GM12878 (cell line): ENCODE measurements around the gene UST.

Experiments
- FOXK2 ChIP-seq: fragments of 450-650 bp; IDR thresholded peaks from 2 replicates; pipeline ENCODE4 v1.6.1; 2017; ENCODE audit warnings: mild to moderate bottlenecking, moderate library complexity
- JUND ChIP-seq: IDR thresholded peaks from 2 replicates; pipeline ENCODE4 v1.6.1; 2012; ENCODE audit warnings: low read depth, mild to moderate bottlenecking, low read length, improper control_type of control experiment, moderate library complexity
- MEF2A ChIP-seq: IDR thresholded peaks from 2 replicates; pipeline ENCODE4 v1.6.1; 2011; ENCODE audit warnings: low read depth, mild to moderate bottlenecking, low read length, moderate library complexity; ENCODE audit not compliant: insufficient read depth
- POLR2AphosphoS5 ChIP-seq: IDR thresholded peaks from 2 replicates; pipeline ENCODE4 v1.6.1; 2011; ENCODE audit warnings: mild to moderate bottlenecking, low read length, inconsistent platforms
- RAD21 ChIP-seq: IDR thresholded peaks from 2 replicates; pipeline ENCODE4 v1.6.1; 2011; ENCODE audit warnings: mild to moderate bottlenecking, low read depth, low read length, moderate library complexity; ENCODE audit not compliant: insufficient read depth
- ZNF24 ChIP-seq: fragments of 450-650 bp; IDR thresholded peaks from 2 replicates; pipeline ENCODE4 v1.6.1; 2017; ENCODE audit warnings: antibody characterized with exemption, mild to moderate bottlenecking
- ZSCAN29 ChIP-seq: fragments of 450-650 bp; IDR thresholded peaks from 2 replicates; pipeline ENCODE4 v1.6.1; 2017; ENCODE audit warnings: mild to moderate bottlenecking, moderate library complexity
- TF ChIP-seq, protein P1 (sequence below), 3 experiments: IDR thresholded peaks in 2 of 3; conservative IDR thresholded peaks in 1 of 3; 2 replicates each; pipeline ENCODE4 v1.5.1; 2011; ENCODE audit warnings: low read depth in 3 of 3, low read length in 3 of 3, mild to moderate bottlenecking in 3 of 3, control low read depth in 2 of 3, moderate library complexity in 2 of 3, inconsistent platforms in 1 of 3, mixed read lengths in 1 of 3; ENCODE audit not compliant: control insufficient read depth in 2 of 3, insufficient read depth in 1 of 3; ENCODE audit errors: extremely low read depth in 1 of 3
- TF ChIP-seq, protein P2 (sequence below): fragments of 450-650 bp; IDR thresholded peaks from 2 replicates; pipeline ENCODE4 v1.6.1; 2017; ENCODE audit warnings: mild to moderate bottlenecking, moderate library complexity
- TF ChIP-seq, protein P3 (sequence below): fragments of 450-650 bp; IDR thresholded peaks from 2 replicates; pipeline ENCODE4 v1.6.1; 2017; ENCODE audit warnings: mild to moderate bottlenecking, low read depth, inconsistent platforms; ENCODE audit not compliant: poor library complexity, severe bottlenecking
- TF ChIP-seq, protein P4 (sequence below): fragments of 450-650 bp; IDR thresholded peaks from 2 replicates; pipeline ENCODE4 v1.6.1; 2016; ENCODE audit warnings: mild to moderate bottlenecking

DNA sequence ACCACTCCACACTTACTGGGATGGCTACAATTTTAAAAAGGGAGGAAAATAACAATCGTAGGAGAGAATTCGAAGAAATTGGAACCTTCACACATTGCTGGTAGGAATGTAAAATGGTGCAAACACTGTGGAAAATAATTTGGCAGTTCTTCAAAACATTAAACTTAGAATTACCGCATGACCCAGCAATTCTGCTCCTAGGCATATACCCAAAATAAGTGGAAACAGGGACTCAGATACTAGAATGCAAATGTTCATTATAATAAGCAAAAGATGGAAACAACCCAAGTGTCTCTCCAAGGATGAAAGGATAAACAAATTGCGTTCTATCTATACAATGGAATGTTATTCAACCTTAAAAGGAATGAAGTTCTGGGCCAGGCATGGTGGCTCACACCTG lies 325.2 kb downstream of the UST start:
- TF ChIP-seq, protein P1, sequence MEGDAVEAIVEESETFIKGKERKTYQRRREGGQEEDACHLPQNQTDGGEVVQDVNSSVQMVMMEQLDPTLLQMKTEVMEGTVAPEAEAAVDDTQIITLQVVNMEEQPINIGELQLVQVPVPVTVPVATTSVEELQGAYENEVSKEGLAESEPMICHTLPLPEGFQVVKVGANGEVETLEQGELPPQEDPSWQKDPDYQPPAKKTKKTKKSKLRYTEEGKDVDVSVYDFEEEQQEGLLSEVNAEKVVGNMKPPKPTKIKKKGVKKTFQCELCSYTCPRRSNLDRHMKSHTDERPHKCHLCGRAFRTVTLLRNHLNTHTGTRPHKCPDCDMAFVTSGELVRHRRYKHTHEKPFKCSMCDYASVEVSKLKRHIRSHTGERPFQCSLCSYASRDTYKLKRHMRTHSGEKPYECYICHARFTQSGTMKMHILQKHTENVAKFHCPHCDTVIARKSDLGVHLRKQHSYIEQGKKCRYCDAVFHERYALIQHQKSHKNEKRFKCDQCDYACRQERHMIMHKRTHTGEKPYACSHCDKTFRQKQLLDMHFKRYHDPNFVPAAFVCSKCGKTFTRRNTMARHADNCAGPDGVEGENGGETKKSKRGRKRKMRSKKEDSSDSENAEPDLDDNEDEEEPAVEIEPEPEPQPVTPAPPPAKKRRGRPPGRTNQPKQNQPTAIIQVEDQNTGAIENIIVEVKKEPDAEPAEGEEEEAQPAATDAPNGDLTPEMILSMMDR (IDR thresholded peaks at IDR 0.05 in 2 of 3, conservative IDR thresholded peaks at IDR 0.05 in 1 of 3; ENCODE audit: control insufficient read depth in 2 of 3, extremely low read depth in 1 of 3, insufficient read depth in 1 of 3, low read depth in 3 of 3, low read length in 3 of 3) = no peak
- no peak for TF ChIP-seq FOXK2
- TF ChIP-seq MEF2A = no peak
- TF ChIP-seq JUND = no peak
- TF ChIP-seq, protein P2, sequence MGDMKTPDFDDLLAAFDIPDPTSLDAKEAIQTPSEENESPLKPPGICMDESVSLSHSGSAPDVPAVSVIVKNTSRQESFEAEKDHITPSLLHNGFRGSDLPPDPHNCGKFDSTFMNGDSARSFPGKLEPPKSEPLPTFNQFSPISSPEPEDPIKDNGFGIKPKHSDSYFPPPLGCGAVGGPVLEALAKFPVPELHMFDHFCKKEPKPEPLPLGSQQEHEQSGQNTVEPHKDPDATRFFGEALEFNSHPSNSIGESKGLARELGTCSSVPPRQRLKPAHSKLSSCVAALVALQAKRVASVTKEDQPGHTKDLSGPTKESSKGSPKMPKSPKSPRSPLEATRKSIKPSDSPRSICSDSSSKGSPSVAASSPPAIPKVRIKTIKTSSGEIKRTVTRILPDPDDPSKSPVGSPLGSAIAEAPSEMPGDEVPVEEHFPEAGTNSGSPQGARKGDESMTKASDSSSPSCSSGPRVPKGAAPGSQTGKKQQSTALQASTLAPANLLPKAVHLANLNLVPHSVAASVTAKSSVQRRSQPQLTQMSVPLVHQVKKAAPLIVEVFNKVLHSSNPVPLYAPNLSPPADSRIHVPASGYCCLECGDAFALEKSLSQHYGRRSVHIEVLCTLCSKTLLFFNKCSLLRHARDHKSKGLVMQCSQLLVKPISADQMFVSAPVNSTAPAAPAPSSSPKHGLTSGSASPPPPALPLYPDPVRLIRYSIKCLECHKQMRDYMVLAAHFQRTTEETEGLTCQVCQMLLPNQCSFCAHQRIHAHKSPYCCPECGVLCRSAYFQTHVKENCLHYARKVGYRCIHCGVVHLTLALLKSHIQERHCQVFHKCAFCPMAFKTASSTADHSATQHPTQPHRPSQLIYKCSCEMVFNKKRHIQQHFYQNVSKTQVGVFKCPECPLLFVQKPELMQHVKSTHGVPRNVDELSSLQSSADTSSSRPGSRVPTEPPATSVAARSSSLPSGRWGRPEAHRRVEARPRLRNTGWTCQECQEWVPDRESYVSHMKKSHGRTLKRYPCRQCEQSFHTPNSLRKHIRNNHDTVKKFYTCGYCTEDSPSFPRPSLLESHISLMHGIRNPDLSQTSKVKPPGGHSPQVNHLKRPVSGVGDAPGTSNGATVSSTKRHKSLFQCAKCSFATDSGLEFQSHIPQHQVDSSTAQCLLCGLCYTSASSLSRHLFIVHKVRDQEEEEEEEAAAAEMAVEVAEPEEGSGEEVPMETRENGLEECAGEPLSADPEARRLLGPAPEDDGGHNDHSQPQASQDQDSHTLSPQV = no peak
- no peak for TF ChIP-seq POLR2AphosphoS5
- TF ChIP-seq, protein P3, sequence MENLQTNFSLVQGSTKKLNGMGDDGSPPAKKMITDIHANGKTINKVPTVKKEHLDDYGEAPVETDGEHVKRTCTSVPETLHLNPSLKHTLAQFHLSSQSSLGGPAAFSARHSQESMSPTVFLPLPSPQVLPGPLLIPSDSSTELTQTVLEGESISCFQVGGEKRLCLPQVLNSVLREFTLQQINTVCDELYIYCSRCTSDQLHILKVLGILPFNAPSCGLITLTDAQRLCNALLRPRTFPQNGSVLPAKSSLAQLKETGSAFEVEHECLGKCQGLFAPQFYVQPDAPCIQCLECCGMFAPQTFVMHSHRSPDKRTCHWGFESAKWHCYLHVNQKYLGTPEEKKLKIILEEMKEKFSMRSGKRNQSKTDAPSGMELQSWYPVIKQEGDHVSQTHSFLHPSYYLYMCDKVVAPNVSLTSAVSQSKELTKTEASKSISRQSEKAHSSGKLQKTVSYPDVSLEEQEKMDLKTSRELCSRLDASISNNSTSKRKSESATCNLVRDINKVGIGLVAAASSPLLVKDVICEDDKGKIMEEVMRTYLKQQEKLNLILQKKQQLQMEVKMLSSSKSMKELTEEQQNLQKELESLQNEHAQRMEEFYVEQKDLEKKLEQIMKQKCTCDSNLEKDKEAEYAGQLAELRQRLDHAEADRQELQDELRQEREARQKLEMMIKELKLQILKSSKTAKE = no peak
- no peak for TF ChIP-seq ZSCAN29
- no peak for TF ChIP-seq ZNF24
- no peak for TF ChIP-seq RAD21
- TF ChIP-seq, protein P4, sequence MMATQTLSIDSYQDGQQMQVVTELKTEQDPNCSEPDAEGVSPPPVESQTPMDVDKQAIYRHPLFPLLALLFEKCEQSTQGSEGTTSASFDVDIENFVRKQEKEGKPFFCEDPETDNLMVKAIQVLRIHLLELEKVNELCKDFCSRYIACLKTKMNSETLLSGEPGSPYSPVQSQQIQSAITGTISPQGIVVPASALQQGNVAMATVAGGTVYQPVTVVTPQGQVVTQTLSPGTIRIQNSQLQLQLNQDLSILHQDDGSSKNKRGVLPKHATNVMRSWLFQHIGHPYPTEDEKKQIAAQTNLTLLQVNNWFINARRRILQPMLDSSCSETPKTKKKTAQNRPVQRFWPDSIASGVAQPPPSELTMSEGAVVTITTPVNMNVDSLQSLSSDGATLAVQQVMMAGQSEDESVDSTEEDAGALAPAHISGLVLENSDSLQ = no peak
